ENCODE measurements around the gene CACNA2D3. TPM values are rescaled to one million over a fixed set of nuclear protein-coding genes. Genes with fewer than 3 reads are reported as not detected.

The CACNA2D3 gene
- total RNA-seq, 1 donor from 2014 or later = 0.29 TPM

DNA sequence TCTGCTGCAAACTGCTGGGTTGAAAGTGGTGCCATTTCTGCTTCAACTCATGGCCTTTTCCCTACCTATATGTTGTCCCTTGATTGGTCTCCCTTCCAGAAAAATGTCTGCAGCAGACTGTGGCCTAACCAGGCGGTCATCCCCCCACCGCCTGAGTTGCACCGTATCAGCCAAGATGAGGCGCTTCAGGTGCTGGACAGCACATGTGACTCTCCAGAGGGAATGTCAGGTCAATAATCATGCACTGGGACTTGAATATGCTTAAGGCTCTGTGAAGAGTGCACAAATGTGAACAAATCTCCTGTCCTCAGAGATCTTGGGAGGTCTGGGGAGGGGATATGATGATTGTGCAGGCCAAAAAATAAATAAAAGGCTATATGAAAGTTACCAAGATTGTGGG, 773.3 kb downstream of the CACNA2D3 start:
- TF ChIP-seq, protein P1, sequence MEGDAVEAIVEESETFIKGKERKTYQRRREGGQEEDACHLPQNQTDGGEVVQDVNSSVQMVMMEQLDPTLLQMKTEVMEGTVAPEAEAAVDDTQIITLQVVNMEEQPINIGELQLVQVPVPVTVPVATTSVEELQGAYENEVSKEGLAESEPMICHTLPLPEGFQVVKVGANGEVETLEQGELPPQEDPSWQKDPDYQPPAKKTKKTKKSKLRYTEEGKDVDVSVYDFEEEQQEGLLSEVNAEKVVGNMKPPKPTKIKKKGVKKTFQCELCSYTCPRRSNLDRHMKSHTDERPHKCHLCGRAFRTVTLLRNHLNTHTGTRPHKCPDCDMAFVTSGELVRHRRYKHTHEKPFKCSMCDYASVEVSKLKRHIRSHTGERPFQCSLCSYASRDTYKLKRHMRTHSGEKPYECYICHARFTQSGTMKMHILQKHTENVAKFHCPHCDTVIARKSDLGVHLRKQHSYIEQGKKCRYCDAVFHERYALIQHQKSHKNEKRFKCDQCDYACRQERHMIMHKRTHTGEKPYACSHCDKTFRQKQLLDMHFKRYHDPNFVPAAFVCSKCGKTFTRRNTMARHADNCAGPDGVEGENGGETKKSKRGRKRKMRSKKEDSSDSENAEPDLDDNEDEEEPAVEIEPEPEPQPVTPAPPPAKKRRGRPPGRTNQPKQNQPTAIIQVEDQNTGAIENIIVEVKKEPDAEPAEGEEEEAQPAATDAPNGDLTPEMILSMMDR (IDR thresholded peaks at IDR 0.05; ENCODE audit: unreplicated experiment) = no peak
- H3K36me3 Mint-ChIP-seq (ENCODE audit: insufficient read depth) = no peaks in the 10 kb centered on the region
- no peak overlapping the region for H3K4me3 Mint-ChIP-seq (ENCODE audit: low read depth)
- peaks cover 11% of the 10 kb centered on the region for H3K4me1 Mint-ChIP-seq (ENCODE audit: low read depth)
- H3K9me3 Mint-ChIP-seq (ENCODE audit: low read depth) = no peaks in the 10 kb centered on the region
- DNase-seq (ENCODE audit: low spot score, unreplicated experiment) = no peak
- peaks cover 3% of the 10 kb centered on the region for H3K27me3 Mint-ChIP-seq
- H3K27ac Mint-ChIP-seq = no peak overlapping the region

DNA sequence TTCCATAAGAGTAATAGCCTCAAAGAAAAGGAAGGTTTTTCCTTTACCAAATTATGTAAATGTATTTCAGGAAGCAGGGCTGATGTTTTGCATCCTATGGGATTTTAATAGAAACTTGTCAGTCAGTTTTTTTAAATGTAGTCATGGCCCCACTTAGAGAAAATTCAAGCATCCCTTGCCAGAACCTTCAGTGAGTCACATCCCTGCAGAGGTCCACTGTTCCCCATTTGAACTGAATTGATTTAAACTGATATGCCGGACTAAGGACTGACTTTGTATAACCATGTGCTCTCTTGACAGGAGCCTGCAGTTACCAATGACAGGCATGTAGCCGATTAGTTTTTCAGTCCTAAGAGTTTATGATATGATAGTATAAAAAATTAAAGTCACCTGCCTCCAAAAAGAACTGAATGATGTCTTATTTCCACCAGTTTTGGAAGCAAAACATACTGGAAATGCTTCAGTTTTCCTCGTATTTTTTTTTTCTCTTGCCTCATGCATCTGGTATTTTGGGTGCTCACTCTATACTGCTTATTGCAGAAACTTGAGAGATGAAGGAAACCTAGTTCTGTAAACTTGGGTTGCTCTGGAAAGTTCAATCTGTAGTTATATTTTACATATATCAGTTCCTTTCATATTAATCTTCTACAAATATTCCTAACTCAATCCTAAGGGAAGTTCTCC, 774.8 kb downstream of the CACNA2D3 start:
- peaks cover 5% of the 10 kb centered on the region for H3K4me1 Mint-ChIP-seq (ENCODE audit: low read depth)
- H3K27ac Mint-ChIP-seq = no peak overlapping the region
- H3K9me3 Mint-ChIP-seq (ENCODE audit: low read depth) = no peaks in the 10 kb centered on the region
- H3K4me3 Mint-ChIP-seq (ENCODE audit: low read depth) = no peak overlapping the region
- no peaks in the 10 kb centered on the region for H3K36me3 Mint-ChIP-seq (ENCODE audit: insufficient read depth)
- no peak for DNase-seq (ENCODE audit: low spot score, unreplicated experiment)
- H3K27me3 Mint-ChIP-seq = peaks cover 3% of the 10 kb centered on the region
- TF ChIP-seq, protein P1 (IDR thresholded peaks at IDR 0.05; ENCODE audit: unreplicated experiment) = no peak

DNA sequence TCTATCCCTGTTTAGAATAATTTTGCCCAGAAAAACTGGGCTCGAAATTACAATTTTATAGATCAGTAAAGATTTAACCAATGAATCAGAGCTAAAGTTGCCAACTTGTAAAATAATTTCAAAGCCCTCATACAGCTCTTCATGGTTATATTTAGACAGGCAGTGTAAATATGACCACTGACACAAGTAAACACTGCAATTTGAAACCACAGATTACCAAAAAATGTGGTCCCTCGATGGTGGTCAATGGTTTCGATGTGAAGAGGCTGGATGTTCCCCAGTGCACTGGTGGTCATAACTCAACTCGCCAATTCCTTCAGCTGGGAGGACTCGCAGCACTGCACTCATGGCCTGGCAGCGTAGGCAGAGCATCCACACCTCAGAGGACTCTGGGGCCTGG, 776.9 kb downstream of the CACNA2D3 start:
- no peak overlapping the region for H3K27ac Mint-ChIP-seq
- H3K4me3 Mint-ChIP-seq (ENCODE audit: low read depth) = no peak overlapping the region
- H3K4me1 Mint-ChIP-seq (ENCODE audit: low read depth) = peaks cover 2% of the 10 kb centered on the region
- no peaks in the 10 kb centered on the region for H3K9me3 Mint-ChIP-seq (ENCODE audit: low read depth)
- TF ChIP-seq, protein P1 (IDR thresholded peaks at IDR 0.05; ENCODE audit: unreplicated experiment) = no peak
- no peak for DNase-seq (ENCODE audit: low spot score, unreplicated experiment)
- no peaks in the 10 kb centered on the region for H3K36me3 Mint-ChIP-seq (ENCODE audit: insufficient read depth)
- peaks cover 3% of the 10 kb centered on the region for H3K27me3 Mint-ChIP-seq

DNA sequence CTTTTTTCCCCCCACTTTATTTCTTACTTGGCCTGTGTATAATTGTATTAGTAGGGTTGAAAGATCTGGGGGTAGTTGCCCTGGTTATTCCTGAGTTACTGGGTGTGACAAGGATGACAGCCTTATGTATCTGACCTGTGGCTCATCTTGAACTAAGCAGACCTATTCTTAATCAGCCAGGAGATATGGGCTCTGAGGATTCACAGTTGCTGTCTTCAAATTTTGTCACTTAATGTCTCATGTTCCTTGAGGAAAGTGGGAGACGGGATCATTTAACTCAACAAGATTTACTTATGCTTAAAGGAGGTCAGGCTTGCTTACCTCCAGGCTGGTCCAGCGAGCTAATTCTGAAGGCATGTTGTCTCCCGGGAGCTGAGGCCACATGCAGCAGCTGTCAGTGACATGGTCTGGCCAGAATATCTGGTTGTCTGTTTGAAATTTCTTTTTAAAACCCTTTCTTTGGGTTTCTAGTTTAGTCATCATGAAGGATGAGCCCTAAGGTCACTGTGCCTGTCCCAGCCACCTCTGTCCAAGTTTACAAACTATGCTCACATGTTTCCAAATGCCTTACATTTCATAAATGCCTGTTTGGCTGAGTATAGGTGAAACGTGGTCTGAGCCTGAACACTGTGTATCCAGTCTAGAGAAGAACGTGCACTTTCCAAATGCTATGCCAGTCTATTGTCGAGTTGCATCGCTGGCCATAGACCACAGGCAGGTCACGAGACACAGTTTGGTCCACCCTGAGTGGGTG, 778.7 kb downstream of the CACNA2D3 start:
- Mint-ChIP-seq H3K27me3 (peaks cover 5% of the 10 kb centered on the region), H3K4me1 (ENCODE audit: low read depth) (peaks cover 2% of the 10 kb centered on the region), H3K36me3 (ENCODE audit: insufficient read depth) (no peaks in the 10 kb centered on the region), H3K9me3 (ENCODE audit: low read depth) (no peaks in the 10 kb centered on the region), H3K27ac (no peak overlapping the region), H3K4me3 (ENCODE audit: low read depth) (no peak overlapping the region)
- no peak for DNase-seq (ENCODE audit: low spot score, unreplicated experiment)
- TF ChIP-seq, protein P1 (IDR thresholded peaks at IDR 0.05; ENCODE audit: unreplicated experiment) = no peak

DNA sequence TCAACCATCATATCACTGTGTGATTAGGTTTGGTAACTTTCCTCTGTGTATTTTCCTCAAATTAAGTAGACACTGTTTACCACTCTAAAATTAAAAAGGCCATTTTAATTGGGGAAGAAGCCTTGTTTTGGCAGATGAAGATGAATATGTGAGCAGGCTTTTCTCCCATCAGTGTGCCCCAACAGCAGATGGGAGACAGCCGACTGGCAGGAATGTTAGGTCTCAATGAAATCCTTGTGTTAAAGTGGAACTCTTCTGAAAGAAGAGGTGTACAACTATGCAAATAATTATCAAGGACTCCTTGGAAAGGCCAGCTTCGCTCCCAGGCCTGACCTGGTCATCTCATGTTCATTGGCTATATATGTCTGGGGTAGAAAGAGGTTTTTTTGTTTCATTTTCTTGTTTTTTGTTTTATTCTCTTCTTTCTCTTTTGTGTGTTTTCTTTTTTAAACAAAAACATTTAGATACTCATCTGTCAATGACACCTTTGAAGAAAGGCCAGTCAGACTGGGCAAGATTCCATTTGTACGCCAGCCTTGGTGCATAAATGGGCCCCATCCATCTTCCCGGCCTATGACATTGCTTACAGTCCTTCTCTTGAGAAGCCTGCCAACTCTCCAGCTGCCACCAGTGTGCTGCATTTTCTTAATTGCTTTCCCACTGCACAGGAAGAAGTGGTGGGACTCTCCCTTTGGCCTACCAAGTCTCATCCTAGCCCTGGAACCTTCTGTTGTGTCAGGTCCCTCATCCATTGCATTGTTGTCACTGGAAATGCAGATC, 779.7 kb downstream of the CACNA2D3 start:
- Mint-ChIP-seq H3K4me1 (ENCODE audit: low read depth) (peaks cover 2% of the 10 kb centered on the region), H3K27ac (no peak overlapping the region)
- no peak for DNase-seq (ENCODE audit: low spot score, unreplicated experiment)

More for the DNA sequence above, 779.7 kb downstream of the CACNA2D3 start:
- no peaks in the 10 kb centered on the region for H3K9me3 Mint-ChIP-seq (ENCODE audit: low read depth)
- TF ChIP-seq, protein P1 (IDR thresholded peaks at IDR 0.05; ENCODE audit: unreplicated experiment) = no peak
- peaks cover 8% of the 10 kb centered on the region for H3K27me3 Mint-ChIP-seq
- H3K4me3 Mint-ChIP-seq (ENCODE audit: low read depth) = no peak overlapping the region
- no peaks in the 10 kb centered on the region for H3K36me3 Mint-ChIP-seq (ENCODE audit: insufficient read depth)
